HG03439 (cell line): Measurements from ENCODE around the gene AKAP8L.
"Not testable (repeated sequence)": the region's sequence is repeated elsewhere in the genome, so short reads cannot be mapped to it uniquely, and the experiment has no call there.

Experiments used
- ATAC-seq: cut with Tn5 transposase; IDR thresholded peaks from one replicate; pipeline ENCODE4 v1.9.1; 2021; ENCODE audit warnings: mild to moderate bottlenecking, moderate library complexity; ENCODE audit not compliant: unreplicated experiment

Gene AKAP8L

DNA sequence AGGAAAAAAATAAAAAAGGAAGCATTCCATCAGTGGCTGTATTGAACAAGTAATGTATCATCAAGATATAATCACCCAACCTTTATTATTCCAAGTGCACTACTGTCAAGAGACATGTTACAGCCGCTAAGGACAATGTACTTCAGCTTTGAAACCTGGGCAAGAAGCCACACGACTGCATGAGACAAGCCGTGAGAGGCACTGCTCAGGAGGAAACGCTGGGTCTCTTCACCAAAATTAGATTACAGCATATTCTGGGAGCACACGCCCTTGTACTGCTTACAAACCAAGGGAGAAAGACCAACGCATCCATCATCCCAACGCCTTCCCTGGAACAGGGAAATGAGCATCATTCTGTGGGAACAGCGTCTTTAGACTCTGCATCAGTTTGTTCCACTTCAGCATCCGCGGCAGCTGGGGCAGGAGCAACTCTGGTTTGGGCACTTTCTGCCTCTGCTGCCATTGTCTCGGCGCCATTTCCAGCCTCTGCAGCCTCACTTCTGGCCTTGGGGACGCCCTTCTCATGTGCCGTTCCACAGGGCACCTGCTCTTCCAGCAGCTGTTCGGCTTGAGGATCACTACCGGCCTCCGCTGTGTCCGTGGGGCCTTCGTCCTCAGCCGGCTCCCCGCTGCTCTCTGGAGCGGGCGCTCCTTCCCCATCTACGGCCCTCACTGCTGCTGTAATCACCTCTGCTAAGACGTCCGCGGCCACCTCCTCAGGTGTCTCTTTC is 64.1 kb downstream of the AKAP8L start:
- ATAC-seq: no peak

DNA sequence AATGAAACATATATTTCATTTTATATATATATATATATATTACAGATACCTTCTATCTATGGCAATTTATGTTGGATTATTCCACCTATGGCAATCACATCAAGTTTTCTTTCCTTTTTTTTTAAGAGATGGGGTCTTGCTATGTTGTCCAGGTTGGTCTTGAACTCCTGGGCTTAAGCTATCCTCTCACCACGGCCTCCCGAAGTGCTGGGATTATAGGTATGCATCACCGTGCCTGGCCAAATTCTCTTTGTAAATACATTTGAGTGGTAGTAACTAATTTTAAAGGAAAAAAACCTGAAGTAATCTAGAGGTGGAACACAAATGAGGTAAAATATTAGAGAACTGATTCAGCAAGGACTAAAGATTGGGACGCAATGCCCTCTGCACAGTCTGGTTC is 64.9 kb downstream of the AKAP8L start:
- ATAC-seq: no peak

DNA sequence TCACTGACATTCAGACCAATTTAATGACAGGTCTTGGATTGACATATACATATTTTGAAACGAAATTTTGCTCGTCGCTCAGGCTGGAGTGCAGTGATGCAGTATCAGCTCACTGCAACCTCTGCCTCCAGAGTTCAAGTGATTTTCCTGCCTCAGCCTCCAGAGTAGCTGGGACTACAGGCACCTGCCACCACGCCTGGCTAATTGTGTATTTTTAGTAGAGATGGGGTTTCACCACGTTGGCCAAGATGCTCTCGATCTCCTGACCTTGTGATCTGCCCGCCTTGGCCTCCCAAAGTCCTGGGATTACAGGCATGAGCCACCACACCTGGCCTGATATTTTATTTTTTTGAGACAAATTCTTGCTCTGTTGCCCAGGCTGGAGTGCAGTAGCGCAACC is 66.3 kb downstream of the AKAP8L start:
- ATAC-seq: not testable (repeated sequence)

DNA sequence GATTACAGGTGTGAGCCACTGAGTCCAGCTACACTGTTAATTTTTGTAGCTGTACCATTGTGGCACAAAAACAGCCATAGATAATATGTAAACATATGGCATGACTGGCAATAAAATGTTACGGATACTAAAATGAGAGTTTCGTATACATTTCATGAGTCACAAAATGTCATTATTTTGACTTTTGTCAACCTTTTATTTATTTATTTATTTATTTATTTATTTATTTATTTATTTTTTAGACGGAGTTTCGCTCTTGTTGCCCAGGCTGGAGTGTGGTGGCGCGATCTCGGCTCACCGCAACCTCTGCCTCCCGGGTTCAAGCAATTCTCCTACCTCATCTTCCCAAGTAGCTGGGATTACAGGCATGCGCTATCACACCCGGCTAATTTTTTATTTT is 77.5 kb downstream of the AKAP8L start:
- ATAC-seq: not testable (repeated sequence)

DNA sequence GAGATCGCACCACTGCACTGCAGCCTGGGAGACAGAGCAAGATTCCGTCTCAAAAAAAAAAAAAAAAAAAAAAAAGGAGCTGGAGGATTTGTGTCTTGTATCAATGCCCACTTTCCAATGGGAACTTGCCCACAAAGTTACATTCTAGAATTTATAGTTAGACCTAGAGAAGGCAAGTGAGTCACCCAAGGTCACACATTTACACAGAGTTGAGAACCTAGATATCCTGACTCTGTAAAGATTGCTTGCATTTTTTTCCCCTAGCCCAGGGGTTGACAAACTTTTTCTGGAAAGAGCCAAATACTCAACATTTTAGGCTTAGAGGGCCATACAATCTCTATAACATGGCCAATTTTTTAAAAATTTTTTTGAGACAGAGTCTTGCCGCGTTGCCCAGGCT is 78.7 kb downstream of the AKAP8L start:
- no peak for ATAC-seq

DNA sequence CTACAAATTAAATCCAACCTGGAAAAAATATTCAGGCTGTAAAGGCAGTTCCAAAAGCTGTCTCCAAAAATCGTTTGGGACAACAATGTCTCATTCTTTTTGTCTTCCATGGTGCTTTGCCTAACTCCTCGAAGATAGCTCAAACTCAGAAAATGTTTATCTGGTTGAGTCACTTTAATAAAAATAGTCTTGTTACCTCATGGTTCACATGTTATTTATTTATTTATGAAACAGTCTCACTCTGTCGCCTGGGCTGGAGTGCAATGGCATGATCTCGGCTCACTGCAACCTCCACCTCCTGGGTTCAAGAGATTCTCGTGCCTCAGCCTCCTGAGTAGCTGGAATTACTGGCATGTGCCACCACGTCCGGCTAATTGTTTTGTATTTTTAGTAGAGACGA is 81.6 kb downstream of the AKAP8L start:
- no peak for ATAC-seq

DNA sequence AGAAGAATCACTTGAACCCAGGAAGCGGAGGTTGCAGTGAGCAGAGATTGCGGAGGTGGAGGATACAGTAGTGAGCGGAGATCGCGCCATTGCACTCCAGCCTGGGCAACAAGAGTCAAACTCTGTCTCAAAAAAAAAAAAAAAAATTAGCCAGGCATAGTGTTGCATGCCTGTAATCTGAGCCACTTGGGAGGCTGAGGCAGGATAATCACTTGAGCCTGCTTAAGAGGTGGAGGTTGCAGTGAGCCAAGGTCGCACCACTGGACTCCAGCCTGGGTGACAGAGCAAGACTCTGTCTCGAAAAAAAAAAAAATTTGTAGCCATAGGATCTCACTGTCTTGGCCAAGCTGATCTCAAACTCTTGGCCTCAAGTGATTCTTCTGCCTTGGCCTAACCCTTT is 82.8 kb downstream of the AKAP8L start:
- not testable (repeated sequence) for ATAC-seq

DNA sequence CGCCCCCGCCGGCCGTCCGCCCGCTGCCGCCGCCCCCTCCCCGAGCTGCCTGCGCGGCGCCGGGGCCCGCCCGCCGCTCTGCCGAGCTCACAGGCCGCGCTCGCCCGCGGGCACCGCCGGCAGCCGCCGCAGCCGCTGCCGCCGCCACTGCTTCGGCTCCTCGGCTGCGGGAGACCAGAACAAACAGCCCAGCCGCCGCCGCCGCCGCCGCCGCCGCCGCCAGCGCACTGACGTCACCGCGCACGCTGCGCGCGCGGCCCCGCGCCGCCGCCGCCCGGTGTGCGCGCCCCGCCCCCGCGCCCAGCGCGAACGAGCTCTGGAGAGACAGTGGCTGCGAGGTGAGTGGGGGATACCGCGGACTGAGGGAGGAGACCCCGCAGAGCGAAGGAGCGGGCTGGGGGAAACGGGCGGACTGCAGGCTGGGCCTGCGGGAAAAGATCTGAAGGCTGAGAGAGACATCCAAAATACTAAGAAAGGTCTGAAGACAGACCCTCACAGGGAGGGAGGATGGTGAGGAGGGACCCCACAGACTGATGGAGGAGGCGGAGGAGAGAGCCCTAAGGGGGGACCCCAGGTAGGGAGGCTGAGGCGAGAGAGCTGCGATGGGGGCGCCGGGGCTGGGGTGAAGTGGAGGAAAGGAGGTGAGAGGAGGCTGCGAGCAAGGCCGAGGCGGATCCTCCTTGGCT is 86.3 kb downstream of the AKAP8L start, which contains the start of gene BRD4:
TSS of gene BRD4 (minus strand) at position 229 of the 686 bp plus-strand sequence. CDS start 59,440 bp downstream, outside the sequence.
- peak; percentile 40 for ATAC-seq

DNA sequence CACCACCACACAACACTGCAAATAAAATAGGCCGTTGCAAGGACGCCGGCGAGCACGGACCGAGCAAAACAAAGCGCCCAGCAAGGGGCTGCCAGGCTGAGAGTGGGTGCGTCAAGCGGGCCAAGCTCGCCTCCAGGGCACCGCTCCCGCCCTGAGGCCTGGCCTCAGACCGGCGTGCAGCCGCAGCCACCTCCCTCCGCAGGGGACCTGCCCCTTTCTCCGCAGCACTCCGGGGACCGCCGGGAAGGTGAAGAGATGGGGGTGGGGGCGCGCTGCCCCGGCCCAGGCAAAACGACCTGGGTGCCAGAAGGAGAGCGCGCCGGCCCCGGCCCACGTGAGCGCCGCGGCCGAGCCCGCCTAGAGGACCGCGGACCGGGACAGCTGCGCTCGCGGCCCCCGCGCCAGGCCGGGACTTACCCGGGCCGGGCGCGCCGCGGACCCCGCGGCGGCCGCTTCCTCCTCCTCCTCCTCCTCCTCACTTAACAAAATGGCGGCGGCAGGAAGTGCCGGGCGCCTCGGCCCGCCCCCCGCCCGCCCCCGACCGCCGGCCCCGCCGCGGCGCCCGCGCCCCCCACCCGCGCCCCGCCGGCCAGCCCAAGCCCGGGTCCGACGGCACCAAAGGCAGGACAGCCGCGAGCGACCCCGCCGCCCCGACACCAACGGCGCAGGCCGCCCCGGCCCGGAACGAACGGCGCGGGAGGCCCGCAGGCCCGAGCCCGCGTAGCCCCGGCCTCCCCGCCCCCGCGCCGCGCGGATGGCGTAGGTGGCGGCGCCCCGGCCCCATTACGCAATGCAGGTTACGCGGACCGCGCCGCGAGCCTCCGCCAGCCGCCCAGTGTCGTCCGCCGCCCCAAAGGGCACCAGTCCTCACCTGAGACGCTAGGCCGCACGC is 87.1 kb downstream of the AKAP8L start:
- peak; percentile 34 for ATAC-seq

DNA sequence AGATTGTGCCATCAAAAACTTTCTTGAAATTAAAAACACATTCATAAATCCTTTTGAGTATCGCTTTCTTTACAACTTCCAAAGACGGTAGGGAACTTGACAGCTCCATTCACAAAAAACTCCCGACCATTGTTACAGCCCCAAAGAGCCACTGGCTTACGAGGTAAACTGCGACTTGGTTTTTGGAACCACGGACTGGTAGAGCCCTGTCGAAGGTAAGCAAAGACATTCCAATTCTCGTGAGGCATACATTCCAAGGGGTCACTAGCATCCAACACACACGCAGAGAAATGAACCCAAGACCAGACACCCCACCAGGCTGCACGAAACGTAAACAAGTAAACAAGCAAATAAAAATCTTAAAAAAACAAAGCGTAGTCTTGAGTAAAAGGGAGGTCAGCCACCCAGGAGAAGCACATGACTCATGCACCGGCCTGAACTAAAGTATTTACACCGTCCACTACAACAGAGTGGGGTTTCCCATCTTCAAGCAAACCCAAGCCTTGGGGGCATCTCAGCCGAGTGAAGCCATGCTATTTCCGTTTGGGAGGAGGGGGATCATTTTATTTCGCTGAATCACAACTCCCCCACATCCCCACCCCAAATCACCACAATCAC is 87.9 kb downstream of the AKAP8L start:
- ATAC-seq: no peak
